ENCODE data around the gene CD83.

Gene CD83

DNA sequence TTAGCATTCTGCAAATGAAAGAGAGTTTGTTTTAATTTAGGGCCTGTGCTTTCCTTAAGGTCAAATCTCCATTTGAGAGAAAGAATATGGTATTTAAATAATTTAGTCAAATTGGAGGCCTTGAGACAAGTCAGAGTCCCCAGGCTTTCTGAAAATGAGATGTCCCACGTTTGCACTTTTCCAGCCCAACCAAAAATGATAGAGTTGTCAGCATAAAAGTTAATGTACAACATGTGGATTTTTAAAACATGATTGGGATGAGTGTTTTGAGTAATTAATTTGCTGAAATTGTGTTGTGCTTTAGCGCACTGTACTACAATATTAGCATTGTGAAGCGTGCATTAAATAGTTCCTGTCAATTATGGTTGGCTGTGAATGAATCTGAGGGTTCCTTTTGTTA is 10.0 kb downstream of the CD83 start:
- DNase-seq: no peak

DNA sequence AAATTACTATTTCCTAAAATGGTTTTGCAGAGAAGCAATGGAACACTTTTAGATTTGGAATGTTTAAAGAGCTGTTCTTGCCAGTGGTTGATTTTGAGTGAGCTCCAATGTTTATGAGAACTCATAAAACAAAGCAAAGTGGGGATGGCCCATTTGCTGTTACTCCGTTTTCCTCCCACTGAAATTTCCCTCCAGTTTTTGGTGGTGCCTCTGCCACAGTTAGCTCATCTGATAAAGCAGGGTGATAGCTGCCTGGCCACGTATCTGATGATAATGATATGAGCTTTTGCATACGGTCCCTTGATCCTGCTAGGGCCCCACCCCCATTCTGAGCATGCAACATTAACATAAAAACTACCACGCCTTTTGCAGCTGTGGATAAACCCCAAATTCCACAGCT is 10.4 kb downstream of the CD83 start:
- no peak for DNase-seq

DNA sequence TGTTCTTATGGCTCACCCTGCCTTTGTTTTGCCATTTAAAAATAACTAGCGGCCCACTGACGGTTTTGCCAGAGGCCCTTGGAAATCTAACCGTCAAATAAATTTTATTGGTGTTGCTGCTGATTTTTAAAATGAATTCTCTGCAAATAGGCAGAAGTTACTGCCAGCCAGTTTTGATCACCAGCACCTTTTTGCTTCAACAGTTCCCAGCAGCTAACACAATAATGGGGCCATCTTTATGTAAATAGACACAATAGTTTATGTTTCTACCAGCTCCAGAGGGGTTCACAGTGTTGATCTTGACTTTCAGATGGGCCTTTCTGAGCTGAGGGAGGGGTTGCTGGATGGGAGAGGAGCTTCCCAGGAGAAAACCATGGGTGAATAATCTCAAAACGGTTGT is 11.2 kb downstream of the CD83 start:
- no peak for DNase-seq

DNA sequence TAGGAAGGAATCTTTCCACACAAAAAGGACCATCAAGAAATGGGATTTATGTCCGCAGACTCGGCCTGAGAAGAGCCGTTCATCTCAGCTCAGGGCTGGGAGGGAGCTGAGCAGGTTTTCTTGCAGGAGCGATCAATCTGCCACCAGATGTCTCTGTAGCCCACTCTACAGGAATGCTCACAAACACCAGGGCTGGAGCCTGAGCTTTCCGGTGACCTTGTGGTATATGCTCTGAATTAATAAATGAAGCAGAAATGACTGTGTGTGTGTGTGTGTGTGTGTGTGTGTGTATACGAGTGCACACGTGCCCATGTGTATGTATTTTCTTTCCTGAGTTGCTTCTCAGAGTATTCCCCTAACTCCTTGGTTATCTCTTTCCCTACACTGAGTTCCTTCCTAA is 12.0 kb downstream of the CD83 start:
- peak; percentile 41 for DNase-seq

DNA sequence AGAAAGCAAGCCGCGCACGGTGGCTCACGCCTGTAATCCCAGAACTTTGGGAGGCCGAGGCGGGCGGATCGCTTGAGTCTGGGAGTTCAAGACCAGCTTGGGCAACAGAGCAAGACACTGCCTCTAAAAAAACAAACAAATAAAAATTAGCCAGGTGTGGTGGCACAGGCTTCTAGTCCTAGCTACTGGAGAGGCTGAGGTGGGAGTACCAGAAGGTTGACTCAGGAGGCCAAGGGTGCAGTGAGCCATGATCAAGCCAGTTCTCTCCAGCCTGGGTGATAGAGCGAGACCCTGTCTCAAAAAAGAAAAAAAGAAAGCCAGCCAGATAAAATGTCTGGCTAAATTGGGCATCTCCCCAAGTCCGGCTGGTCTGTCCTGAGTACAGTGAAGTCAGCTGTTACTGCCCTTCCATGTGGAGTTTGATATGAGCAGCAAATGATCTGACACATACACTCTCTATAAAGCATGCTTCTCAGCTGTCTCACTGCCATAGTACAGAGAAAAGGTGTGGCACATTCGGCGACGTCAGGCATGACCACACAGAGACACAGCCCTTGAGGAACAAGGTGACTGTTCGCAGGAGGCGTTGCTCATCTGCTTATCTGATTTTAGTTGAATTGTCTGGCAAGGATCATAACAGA is 13.0 kb downstream of the CD83 start:
- DNase-seq: no peak

DNA sequence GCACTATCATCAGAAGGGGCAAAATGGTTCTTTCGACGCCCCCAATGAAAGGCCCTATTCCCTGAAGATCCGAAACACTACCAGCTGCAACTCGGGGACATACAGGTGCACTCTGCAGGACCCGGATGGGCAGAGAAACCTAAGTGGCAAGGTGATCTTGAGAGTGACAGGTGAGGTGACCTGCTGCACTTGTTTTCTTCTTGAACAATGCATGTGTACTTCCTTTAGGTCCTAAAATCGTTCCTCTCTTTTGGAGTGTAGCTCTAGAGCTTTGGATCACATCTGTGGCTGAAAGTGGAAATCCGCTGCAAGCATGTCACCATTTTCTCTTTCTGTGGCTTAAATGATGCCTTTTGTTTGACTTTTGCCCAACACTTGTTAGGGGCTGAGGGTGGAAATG is 14.0 kb downstream of the CD83 start:
- DNase-seq: no peak

DNA sequence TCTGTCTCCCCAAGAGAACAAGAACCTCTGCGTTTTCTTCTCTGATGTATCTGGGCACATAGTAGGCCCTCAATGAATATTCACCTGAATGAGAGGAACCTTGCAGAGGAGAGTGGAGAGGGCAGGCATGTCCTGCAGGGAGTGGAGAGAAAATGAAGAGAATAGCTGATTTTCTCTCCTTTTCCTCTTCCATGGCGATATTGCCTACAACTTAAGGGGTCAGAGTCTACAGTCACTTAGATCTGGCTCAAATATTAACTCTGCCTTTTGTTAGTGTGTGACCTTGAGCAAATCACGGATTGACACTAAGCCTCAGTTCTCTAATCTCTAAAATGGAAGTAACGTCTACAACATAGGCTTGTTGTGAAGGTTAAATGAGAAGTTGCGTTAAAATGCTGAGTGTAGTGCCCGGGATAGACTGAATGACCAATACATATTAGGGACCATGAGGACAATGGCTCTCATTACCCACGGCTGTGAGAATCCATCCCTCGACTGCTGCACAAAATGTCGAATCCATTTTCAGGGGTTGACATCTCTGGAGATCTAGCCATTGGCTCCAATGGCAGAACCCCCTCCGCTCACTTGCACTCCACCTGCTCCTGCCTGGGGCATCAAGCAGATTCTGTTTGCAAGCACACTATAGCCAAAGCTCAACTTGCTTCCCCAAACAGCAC is 14.8 kb downstream of the CD83 start:
- DNase-seq: no peak

DNA sequence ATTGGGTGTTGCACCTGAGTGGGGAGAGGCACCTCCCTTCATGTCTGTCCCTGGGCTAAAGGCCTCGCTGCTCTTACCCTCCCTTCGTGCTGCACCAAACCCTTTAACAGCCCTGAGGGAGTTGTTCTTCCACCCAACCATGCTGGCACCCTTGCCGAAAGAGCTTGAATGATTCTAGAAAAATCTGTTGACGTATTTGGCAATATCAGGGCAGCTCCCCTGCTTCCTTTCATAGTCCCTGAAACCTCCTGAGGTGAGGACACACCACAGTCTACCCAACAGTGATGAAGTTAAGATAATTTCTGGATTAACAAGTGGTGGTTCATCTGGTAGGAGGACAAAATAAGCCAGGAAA is 15.3 kb downstream of the CD83 start:
- no peak for DNase-seq

DNA sequence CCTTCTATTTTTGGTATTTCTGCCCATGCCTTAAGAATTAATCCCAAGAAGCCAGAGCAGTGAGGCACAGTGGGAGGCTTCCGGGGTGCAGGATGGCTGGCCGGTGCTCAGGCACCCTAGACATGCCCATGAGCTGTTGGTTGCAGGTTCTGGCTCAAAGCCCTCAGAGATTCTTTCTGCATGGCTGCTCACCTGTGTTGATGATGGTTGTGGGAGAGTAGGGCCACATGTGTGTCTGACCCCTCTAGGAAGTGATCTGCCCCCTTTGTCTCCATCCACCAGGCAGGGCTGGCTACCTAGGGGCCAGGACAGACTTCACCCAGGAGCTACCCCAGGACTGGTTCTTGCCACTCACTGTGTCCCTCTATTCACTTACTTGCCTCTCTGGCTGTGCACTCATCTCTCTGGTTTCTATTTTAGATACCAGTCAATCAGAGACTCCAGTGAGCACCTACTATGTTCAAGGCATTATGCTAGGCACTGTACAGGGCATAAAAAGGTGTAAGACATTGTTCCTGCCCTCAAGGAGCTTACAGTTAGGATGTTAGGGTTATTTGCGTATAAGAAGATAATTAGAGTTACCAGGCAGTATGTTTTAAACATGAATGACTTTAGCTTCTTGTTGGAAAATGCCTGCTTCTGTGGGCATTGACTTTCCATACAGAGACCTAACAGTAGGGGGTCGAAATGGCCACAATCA is 16.8 kb downstream of the CD83 start:
- DNase-seq: no peak

DNA sequence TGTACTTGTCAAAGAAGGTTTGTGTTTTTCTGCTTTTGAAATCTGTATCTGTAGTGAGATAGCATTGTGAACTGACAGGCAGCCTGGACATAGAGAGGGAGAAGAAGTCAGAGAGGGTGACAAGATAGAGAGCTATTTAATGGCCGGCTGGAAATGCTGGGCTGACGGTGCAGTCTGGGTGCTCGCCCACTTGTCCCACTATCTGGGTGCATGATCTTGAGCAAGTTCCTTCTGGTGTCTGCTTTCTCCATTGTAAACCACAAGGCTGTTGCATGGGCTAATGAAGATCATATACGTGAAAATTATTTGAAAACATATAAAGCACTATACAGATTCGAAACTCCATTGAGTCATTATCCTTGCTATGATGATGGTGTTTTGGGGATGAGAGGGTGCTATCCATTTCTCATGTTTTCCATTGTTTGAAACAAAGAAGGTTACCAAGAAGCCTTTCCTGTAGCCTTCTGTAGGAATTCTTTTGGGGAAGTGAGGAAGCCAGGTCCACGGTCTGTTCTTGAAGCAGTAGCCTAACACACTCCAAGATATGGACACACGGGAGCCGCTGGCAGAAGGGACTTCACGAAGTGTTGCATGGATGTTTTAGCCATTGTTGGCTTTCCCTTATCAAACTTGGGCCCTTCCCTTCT is 18.4 kb downstream of the CD83 start:
- DNase-seq: no peak

DNA sequence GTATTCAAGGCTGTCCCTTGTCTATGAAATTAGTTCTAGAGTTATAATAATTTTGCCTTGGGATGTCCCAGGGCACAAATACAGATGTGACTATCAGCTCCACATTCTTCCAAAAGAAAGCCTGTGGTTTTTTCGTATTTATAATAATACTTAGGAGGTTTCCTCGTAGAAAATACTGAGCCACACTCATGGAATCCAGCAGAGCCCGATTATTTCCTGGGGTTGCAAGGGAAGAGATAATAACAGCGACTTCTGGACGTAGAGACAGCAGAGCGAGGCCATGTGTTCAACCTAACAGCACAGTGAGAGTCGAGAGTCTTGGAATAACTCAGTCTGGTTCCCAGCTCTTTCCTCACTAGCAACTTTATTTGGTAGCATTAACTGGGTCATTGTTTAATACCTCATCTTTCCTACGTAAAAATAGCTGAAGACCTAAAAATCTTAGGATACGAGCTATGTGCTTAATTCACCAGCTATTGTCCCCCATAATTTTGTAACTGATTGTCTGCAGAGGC is 21.2 kb downstream of the CD83 start:
- DNase-seq: no peak

DNA sequence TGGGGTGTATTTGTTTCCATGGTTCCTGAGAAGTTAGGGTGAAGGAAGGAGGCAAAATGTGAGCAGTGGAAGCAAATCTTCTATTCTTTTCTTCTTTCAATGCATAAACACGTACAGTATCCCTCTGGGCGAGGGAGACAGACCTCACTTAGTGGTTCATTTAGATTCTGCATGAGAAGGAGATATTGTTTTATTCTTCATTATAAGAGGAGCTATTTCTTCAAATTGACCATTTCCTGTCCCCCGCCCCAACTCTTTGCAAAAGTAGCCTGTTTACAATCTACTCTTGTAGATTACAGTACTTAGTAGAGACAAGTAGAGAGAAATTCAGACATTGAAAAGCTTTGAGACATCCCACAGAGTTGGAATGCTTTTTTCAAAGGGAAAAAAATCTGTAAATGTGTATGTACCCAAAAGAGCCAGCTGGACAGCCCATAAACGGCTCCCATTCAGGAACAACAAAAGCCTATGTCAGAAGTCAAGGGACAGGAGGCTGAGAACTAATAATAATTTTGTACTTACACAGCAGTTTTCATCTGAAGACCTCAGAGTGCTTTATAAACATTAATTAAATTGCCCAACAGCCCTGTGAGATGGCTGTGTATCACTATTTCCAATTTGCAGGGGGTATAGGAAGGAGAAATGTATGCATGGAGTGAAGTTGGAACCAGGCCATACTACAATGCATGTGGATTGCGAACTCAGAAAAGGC is 23.9 kb downstream of the CD83 start:
- no peak for DNase-seq

DNA sequence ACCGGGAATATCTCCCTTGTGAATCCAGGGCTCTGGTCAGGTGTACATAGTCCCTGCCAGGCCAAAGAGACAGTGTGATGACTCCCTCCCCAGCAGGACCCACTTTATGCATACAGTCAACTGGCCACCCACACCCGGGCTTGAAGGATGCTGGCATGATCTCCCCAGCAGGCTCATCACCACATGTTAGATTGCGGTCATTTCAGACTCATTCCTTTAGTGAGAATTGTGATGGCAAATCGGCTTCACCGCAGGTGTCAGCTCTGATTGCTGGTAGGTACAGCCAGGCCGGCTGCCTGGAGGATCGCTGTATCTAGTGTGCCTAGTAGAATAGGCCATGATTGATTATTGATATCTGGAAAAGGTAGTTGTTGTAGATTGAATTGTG is 24.5 kb downstream of the CD83 start:
- no peak for DNase-seq

DNA sequence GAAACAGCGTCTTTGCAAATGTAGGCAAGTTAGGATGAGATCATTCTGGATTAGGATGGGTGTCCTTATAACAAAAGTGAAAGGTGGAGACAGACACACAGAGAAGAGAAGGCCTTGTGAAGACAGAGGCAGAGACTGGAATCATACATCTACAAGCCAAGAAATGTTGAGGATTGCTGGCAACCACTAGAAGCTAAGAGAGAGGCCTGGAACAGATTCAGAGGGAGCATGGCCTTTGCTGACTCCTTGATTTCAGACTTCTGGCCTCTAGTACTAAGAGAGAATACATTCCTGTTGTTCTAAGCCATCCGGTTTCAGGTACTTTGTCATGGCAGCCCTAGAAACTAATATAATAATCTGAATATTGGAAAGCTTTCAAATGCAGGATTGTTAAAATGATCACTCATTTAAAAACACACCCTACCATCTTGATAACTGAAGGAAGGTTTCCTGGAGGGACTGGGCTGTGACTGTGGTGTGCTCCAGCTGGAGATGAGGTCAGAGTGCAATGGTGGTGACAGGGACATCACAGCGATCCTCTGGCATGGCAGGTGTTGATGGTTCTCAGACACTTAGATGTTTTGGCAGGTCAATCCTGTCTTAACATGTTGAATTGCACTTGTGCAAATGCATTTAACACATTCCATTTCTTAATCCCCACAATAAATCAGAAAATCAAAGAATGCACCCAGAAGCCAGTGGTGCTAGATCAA is 25.1 kb downstream of the CD83 start:
- no peak for DNase-seq

DNA sequence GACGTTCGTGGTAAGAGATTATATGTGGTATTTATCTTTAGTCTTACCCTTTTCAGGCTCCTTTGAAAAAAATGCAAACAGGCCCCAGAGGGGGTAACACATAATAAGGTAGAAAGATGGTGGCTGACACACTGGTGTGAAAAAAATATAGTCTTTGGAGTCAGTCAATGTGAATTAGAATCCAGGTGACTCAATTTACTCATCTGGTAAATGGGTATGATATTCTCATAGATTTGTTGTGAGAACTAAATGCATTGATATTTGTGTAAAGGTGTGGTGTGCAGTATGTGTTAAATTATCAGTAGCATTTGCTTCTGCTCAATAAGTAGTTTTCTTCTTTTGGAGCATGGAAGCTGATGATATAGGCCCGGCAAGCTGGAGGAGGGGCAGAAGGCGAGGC is 25.7 kb downstream of the CD83 start:
- no peak for DNase-seq

DNA sequence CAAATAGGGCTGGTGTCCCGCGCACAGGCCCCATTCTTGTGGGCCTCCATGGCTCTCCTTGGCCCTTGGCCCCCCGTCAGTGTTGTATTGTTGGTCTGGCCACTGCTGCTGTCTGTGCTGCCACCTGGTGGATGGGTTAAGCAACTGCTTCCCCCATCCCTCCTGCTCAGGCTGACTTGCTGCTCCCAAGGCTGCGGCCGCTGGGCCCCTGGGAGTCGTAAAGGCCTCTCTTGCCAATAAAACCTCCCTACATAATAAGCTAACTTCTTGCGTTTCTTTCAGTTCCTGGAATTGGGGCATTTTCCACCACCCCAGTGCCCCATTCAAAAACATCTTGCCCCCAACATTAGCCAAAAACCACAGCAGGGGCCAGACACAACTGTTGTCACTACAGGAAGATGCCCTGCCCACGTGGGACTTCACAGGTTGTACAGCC is 27.1 kb downstream of the CD83 start:
- peak; percentile 75 for DNase-seq

DNA sequence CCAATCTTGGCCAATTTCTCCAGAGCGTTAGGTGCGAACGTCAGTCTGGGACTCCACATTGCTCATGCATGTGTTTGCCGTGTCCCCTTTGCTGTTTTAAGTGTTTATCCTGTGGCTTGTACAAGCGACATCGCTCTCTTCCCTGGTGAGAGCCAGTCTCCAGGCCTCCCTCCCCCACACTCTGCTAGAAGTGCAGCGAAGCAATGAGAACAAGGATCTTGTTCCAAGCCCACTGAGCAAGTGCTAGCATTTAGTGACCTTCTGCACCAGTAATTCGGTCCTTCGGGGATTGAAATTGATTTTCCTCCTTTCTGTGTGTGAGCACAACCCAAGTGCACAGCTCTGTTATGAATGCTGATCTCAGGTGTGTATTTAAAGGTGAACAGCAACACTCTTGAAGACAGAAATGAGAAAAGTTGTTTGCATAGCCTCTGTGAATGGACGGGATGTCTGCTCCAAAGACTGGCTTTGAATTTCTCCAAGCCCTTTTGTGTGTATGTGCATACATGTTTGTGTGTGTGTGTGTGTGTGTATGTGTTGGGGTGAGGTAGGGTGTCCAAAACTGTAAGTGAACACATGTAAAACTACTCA is 29.0 kb downstream of the CD83 start:
- DNase-seq: no peak

DNA sequence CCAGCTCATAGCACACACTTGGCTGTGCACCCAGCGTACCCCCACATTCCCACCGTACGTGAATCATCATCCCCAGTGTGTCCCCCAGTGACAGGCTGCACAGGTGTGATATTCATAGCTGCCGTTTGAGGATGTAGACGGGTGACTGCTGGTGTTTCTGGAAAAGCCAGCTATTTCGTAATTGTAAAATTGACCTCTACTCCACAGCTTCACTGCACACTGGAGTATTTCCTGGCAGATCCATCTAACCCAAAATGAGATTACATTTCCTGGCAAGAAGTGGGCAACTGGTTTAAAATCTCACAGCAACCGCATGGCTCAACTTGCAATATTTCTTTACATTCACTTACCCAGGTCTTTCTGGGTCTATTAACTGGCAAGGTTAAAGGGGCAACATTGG is 30.3 kb downstream of the CD83 start:
- no peak for DNase-seq

DNA sequence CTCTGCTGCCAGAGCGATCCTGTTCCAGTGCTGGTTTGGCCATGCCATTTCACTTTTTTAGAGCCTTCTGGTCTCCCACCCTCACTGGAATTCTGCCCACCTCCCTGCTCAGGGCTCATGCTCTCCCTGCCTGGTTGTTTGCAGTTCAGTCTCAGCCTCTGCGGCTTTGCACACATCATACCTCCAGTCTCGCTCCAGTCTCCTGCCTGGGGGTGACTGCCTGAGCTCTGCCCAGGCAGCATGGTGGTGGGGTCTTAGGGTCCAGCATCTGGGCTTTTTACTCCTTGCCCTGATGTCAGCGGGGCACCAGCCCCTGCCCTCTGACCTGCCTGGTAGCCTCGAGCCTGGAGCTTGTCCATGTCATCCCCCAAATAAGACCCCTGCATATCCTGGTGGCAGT is 30.9 kb downstream of the CD83 start:
- DNase-seq: no peak

DNA sequence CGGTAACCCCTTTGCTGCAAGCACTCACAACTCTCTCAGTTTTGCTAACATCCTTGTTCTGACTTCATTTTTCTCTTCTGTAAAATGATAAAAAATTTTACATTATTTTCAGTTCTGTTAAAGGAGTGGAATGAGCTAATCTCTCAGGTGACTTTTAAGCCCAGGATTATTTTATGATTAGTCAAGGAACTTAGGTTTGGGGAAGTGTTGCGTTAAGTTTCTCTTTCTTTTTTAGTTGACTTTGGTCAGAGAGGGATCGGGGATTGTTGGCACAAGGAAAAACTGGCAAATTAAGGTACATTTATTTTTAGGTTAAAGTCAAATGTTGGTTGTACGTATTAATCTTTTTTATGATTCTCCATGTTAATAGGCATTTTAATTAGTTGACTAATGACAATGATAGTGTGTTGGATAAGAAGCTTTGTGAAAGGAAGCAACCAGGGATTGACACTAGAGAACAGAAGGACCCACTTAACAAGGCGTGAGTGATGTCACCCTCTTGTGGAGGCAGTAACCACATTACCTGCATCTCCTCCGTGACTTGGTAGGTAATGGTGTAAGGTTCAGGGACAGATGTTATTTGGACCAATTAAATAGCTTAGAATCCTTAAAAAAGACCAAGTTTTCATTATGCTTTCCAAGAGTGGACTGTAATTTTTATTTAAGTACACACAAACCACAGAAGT is 31.6 kb downstream of the CD83 start:
- no peak for DNase-seq

DNA sequence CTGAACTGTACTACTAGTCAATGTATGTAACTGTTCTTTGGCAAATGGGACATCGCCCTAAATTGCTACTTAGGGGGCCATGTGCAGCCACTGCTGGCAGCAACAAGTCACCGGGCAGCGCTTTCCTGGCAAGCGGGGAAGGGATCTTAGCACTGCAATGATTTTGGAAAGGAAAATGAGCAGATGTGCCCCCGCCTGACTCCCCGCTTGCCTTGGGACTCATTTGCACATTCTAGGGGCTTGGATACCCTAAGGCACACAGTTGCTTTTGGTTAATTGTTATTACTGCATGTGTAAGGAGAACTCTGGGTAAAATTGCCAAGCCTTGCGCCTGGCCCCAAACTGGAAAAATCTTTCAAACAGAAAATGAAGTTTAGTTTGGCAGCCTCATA is 32.2 kb downstream of the CD83 start:
- no peak for DNase-seq

All from CD4-positive, alpha-beta T cell treated with Interleukin-12 subunit alpha and Interleukin-12 subunit beta, for 1 hour (primary cell).